Activated naive CD4-positive, alpha-beta T cell (primary cell): ENCODE data around the gene C1QL1.

ENCODE experiments used
- DNase-seq, 4 experiments: peaks; one replicate each; lab custom pipeline; 2025; lab: John Stamatoyannopoulos, UW

The C1QL1 gene

DNA sequence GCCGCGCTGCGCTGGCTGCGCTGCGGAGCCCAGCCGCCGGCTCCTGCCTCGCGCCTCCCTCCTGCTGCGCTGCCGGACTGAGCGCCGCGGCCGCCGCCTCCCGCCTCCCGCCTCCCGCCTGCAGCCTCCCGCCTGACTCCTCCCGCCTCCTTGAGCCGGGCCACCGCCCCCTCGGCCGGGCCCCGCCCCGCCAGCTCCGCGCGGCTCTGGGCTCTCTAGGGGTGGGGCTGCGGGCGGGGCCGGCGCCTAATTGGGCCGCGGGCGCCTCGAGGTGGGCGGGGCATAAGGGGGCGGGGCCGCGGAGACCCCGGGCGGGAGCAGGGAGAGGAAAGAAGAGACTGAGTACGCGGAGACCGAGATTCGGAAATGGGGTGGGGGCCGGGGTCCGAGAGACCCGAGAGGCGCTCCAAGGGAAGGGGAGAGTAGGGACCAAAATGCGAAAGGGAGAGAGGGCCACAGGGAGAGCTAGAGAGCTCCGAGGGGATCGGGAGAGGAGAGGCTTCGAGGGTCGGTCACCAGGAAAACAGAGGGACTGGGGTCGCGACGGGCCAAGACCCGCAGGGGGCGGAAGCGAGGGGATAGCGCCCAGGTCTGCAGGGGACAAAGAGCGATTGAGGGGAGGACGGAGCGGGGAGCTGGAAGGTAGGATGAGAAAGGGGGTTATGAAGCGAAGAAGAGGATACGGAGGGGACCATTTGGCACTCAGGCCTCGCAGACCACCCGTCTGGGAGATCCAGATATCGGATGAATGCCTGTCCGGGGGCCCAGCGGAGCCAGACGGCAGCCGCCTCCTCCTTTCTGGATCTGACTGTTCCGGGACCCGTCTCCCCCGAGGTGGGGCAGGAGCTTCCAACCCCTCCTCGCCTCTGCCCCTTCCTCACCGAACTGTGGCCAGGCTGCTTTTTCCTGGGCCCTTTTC is at the start of gene C1QL1:
Gene C1QL1, minus strand, starts transcription at position 79 of the 919 bp plus-strand sequence. CDS start 255 bp downstream, outside the sequence.
- DNase-seq = peak; percentile 41 to 82 (median 64)

DNA sequence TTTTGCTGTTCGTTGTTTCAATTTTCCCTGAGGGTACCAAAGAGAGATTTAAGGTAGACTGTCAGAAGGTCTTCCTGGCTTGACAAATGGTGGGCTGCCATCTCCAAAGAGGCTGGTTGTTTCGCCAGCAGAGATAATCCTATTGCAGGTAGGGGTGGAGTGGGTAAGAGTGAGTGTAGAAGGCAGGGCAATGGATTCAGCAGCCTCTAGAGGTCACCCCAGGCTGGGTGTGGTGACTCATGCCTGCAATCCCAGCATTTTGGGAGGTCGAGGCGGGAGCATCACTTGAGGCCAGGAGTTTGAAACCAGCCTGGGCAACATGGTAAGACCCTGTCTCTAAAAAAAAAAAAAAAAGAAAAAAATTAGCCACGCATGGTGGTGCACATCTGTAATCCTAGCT is 48.7 kb upstream of the C1QL1 start:
- DNase-seq = no peak

DNA sequence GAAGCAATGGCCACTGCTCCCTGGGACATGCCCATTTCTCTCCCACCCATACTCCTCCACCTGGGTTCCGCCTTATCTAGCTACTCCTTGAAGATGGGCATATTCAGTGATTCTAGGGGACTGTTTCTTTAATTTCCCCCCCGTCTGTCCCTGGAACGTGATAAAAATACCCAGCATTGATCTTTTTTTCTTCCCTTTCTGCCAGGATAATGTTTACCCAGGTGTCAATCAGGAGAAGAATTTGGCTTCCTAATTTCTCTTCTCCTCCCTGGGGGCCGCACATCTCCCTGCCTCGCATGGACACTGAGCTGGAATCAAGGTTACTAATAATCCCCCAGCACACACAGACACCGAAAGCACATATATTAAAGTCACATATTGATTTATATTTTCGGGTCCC is 48.1 kb upstream of the C1QL1 start:
- no peak for DNase-seq

DNA sequence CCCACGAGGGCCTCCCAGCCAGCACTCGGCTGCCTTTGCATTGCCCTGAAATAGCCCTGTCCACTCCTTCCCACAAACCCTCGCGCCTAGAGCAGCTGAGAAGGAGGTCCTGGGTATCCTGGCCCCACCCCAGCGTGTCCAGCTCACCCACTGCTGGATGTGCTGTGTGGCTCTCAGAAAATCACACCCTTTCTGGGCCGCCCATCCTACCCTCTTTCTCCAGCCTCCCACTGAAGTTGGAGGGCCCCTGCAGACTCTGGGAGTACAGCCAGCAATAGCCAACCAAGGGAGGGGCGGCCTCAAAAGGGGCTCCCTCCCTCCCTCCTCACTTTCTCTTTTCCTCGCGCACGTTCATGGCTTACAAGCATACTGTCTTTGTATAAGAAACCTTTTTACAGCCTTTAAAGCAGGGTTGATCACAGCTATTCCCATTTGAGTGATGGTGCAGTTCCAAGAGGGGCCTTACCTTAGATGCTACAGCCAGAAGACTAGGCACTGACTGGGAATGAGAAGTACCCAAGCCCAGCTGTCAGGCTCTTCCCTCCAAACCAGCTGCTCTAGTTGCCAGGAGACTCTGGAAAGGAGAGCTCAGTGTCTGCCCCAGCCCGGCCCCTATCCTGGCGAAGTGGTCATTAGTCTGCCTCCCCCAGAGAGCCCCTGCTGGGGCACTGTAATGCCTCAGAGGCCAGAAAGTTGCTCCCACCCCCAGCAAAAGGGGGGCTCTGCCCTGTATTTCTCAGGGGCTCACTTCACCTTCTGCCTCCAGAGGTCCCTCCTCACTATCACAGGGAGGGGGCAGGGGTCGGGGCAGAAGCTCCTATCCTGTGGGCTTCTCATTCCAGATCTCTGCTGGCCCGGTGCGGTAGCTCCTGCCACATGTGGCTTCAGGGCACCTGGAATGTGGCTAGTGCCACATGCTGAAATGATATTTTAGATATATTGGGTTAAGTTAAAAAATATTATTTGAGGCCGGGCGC is 45.2 kb upstream of the C1QL1 start:
- no peak for DNase-seq

DNA sequence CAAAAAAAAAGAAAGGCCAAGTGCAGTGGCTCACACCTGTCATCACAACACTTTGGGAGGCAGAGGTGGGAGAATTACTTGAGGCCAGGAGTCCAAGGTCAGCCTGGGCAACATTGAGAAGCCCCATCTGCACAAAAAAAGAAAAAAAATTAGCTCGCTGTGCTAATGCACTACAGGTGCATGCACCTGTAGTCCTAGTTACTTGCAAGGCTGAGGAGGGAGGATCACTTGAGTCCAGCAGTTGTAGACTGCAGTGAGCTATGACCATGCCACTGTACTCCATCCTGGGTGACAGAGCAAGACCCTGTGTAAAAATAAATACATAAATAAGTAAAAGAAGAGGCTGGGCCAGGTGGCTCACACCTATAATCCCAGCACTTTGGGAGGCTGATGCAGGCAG is 43.7 kb upstream of the C1QL1 start:
- DNase-seq = no peak

DNA sequence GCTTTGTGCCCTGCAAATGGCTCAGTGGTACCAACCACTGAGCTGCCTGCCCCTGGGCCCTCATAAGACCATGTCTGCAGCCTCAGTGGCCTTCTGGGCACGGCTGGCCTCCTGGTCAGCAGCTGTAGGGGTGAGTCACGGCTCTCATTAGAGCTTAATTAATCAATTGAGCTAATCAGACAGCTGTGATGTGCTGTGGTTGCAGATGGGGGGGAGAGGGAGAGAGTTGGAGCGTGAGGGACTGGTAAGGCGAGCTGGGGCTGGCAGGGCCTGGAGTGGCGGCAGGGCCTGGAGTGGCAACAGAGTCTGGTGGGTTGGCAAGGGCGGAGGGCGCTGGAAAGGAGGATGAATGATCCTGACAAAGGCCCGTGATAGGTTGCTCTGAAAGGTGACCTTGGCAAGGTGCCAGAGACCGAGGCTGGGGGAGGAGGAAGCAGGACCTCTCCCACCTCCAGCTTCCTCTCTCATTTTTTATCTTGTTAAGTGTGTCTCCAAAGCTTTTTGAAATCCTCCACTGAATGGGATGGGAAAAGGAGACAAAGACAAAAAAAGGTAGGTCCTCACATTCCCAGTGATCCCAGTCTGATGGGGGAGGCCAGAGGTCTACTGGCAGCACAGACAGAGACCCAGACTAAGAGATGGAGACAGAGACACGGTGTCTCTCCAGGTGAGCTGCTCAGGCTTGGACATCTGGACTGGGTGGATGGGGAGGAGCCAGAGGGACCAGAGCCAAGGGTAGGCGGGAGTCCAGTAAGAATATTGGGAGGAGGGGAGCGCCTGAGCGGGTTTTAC is 41.8 kb upstream of the C1QL1 start:
- no peak for DNase-seq

DNA sequence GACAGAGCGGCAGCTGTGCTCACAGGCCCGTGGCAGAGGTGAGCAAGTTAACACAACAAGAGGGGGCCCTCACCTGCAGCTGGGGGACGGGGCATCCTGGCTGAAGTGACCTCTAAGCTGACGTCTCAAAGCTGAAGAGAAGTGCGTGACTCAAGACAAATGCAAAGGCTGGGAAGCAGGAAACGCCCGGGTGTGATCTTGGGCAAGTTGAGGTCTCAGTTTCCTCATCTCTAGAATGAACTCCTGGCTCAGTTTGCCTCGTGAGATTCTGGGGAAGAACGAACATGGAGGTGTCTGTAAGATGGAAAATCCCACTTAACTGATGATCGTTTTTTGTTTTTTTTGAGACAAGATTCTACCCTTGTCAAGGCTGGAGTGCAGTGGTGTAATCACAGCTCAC is 40.1 kb upstream of the C1QL1 start:
- no peak for DNase-seq

DNA sequence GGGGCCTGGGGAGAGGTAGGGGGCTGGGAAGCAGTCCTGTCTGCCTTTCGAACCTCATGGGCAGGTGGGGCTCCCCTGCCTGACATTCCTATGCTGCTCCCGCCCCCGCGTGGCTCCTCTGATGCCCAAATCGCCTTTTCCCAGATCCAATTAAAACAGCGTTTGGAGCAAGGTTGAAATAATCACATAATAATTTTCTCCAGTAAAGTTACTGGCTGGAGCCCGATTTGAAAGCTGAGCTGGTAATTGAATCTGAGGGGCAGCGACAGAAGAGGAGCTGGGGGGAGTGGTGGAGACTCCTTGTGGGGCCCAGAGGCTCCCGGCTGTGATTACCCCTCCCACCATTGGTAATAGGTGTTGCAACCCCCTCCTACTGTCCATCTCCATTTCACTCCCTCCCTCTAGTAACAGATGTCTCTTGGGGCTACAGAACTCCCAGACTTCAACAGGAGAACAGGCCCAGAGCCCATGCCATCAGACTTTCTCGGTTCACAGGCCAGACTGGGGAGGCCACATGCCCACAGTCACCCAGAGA is 38.9 kb upstream of the C1QL1 start:
- no peak for DNase-seq

DNA sequence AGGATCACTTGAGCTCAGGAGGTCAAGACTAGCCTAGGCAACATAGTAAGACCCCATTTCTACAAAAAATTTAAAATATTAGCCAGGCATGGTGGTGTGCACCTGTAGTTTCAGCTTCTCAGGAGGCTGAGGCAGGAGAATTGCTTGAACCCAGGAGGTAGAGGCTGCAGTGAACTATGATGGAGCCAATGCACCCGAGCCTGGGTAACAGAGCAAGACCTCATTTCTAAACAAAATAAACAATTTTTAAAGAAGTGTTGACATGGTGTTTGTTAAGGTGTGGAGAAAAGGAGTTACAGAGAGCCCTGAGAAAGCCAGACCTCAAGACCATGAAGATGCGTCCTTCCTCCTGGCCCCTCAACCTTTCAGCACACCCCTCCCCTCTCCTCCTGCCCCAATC is 37.6 kb upstream of the C1QL1 start:
- DNase-seq = no peak

DNA sequence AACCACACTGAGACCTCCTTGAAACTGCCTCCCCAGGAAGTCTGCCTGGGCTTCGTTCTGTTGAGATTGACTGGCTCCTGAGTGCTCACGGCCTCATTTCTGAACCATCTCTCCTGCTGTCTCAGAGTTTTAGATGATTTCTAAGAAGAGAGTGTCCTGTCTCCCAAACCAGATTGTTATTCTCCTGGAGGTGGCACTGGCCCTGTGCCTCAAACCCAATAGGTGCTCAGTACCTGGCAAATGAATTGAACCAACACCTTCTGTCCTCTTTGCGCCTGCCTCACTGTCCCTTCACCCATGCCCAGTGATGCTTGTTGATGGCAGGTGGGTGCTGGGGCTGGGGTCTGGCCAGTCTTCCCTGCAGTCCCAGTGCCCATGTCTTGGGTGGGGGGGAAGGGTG is 36.3 kb upstream of the C1QL1 start:
- DNase-seq = no peak

DNA sequence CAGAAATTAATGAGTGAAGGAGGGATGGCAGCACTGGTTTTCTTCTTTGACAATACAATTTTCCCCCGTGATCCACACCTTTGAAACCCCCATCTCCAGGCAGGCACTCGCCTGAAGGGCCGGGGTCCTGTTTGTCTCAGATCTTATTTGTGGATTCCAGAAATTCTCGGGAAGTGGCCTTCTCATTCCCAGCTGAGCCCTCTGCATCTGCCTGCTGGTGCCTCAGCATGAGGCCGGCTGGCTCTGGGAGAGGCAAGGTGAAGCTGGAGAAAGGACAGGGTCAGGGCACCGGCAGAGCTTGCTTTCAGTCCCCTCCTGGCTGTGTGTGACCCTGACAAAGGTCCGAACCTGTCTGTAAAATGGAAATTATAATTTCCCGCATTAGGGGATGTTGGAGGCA is 35.8 kb upstream of the C1QL1 start:
- no peak for DNase-seq

DNA sequence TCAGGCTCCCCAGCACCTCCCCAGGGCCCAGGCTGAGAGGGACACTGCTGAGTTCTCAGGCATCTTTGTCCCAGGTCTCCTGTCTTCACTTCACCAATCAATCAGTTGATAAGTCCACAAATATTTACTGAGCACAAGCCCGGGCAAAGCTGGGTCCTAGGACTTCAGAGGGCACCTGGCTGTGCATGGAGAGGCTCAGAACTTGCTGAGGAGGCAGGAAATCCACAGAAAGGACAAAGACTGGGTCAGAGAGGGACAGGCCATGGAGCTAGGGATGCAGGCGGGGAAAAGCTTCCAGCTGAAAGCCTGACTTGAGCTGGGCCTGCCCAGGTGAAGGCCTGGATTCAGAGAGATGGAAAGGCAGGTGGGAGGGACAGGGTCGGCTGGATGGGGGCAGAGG is 33.2 kb upstream of the C1QL1 start:
- DNase-seq = no peak

DNA sequence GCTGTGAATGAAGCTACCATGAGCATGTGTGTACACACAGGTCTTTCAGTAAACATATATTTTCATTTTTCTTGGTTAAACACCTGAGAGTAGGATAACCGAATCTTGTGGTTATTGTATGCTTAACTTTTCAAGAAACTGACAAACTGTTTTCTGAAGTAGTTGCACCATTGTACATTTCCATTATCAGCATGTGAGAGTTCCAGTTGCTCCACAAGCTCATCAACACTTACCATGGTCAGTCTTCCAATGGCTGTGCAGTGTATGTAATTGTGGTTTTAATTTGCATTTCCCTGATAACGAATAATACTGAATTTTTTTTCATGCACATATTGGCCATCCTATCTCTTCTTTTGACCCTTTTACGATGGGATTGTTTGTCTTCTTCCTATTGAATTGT is 31.3 kb upstream of the C1QL1 start:
- DNase-seq = no peak

DNA sequence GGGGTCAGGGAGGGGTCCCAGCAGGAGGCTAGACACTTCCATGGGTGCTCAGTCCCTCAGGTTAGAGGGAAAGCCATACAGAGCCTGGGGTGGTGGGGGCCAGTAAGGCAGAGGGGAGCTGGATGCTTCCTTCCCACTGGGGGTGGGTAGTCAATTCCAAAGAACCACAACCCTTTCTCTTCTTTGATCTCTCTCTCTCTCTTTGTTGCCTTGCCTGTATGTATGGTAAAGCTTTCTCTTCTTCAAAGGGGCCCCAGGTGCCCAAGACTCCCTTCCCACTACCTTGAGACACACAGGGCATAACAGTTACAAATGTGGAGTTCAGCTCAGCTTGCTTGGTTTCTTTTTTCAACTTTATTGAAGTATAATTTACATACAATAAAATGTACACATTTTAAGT is 30.5 kb upstream of the C1QL1 start:
- DNase-seq = no peak

DNA sequence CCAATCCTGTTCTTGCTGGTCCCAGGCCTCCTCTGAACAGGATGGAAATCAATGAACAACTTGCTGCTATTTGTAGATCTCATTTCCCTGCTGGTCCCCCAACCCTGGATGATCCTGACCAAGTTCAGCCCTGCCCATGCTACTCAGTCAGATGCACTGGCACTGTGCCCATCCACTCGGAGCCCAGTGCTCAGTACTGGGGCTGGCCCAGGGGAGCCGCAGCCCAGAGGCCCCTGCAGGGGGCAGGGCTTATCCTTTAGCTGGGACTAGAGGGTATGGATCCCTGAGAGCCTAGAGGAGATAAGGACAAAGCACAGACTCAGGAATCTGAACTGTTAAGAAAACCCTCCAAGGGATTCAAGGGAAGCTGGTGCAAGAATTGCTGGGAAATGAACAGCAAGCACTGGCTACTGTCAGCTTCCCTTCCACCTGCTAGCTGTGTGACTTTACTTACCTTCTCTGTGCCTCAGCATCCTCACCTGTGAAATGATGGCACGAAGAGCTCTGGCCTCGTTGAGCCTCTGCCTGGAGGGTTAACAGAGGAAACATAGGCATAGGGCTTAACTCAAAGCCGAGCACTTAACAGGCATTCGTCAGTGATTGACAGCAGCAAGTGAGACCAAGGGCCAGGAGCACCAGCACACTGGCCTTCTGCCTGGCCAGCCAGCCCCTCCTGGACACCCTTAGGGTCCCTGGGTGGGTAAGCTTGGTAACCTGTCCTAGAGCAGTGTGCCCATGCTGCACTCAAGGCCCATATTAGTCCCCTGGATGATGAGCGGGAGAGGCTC is 29.8 kb upstream of the C1QL1 start:
- DNase-seq = no peak

DNA sequence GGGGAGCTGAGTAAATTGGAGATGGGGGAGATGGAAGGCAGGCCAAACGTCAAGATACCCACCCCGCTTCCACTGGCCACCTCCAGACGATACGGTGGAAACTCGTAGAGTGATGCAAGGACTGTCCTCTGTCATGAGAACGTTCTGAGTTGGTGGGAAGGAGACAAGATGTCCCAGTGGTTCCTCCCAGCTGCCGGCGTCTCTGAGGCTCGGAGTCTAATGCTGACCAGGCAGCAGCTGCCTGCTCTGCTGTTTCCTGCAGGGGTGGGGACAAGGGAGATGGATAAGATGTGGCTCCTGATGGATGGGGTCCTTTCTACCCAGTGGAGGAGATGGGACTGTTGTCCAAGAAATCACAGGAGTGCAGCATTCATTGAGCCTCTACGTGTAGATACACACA is 28.2 kb upstream of the C1QL1 start:
- no peak for DNase-seq

DNA sequence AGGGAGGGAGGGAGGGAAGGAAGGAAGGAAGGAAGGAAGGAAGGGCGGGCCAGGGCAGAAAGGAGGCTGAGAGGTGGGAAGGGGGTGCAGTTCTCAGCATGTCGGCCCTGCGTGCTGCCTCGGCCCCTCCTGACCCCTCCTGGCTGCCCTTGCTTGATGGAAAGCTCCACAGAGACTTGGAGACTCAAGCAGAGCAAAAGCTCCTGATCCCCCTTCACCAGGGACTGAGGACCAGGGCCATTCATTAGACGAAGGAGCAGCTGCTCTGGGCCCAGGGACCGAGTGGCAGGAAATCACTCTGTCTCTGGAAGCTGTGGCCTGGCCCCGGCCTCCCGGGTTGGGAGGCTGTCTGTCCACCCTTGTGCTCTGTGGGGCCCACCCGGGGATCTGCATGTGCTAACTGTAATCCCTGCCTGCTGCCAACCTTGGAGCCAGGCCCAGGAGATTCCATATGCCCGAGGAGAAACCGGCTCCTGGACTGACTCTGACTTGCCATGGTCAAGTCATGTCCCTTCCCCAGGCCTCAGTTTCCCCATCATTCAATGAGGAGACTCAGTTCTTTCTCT is 27.4 kb upstream of the C1QL1 start:
- DNase-seq = no peak

DNA sequence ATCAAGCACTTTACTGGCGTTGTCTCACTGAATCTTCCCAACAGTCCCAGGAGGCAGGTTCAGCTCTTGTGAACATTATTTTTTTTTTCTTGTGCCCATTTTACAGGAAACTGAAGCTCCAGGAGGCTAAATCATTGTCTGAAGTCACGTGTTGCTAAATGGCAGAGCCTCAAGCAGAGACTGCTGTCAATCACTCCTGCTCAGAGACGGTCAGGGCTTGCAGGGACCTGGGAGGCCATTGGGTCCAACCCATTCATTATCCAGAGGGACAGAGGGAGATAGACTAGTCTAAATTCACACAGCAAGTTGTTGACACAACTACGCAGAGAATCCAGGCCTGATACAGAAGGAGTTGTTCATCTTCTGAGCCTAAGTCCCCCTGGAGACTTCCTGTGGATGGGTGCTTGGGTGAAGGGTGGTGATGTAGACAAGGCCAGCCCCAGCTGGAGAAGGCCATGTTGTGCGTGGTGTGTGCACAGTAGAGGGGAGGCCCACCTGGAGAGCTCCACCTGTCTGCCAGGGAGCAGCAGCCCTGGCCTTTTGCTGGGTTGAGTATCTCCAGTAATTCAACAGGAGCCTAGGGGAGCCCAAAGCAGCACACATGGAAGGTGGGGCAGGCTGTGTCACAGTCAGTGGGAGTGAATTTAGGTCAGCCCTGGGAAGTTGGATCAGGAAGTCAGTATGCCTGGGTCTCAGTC is 24.3 kb upstream of the C1QL1 start:
- DNase-seq = no peak

DNA sequence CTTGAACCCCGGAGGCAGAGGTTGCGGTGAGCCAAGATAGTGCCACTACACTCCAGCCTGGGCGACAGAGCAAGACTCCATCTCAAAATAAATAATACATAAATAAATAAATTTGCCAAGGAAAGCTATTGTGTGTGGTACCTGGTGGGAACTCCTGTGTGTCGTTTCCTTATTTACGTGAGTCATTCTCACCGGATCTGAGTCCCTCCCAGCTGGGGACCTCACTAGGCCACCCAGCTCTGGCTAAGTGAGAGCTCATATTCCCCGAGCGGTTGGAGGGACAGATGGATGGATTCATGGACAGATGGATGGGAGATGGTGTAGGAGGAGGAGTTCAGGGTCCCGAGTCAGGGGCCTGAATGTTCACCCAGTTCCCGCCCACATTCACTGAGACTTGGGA is 22.9 kb upstream of the C1QL1 start:
- no peak for DNase-seq

DNA sequence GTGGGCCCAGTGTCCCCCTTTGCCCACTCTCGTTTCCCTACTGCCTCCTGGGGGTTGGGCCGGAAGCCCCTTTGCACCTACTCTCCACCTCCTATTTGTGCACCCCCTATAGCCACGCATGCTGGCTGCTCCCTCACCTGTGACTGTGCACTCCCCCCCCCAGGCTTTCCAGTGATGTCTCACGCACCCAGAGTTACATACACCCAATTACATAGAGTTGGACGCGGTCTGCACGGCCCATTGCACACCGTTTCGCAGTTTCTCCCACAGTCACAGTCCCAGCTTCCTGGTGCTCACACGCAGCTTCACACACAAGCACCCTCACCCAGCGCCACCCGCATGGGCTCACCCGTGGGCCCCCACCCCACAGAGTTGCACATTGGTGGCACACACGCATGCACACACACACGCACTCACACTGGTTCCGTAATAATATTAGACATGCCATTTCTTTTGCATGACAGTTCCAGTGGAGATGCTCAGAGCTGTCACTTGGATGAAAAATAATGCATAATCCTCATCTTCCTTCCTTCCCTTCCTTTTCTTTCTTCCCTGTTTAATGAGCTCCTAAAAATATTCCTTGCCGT is 21.5 kb upstream of the C1QL1 start:
- DNase-seq = no peak
